ENCODE results near the gene HIGD1B.

DNA sequence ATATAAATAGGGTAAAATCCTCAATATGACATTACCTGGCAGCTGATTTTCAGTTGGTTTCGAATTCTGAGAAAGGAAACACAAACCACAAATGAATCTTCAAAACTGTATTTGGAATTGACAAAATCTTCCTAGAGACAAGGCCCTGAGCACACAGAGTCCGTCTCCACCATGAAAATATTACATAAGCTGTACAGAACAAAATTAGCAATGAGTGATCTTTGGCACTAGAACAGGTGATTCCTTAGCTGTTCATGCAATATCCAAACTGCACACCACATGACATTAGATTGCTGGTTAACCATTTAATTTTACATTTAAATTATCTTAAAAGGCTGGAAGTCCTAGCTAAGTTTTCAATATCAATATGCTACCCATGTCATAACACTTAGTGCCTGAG is 49.3 kb upstream of the HIGD1B start:
- TF ChIP-seq EZH2 (IDR thresholded peaks at IDR 0.05) (no peak), POLR2AphosphoS5 (IDR thresholded peaks at IDR 0.05; ENCODE audit: borderline replicate concordance, low read depth, low read length) (no peak), FOXP2 (optimal IDR thresholded peaks at IDR 0.05; ENCODE audit: control extremely low read depth, extremely low read length, insufficient read depth) (no peak)
